Measurements from ENCODE around the gene FBXW12.

FBXW12 gene

GRCh38 chr3:48431224-48432029, 59.4 kb downstream of the FBXW12 start:
- DNase-seq (ENCODE audit: low read depth), result no peak

GRCh38 chr3:48432411-48433371, 60.7 kb downstream of the FBXW12 start:
- H3K4me3 ChIP-seq (ENCODE audit: low read depth, low read length), result no peak overlapping the region

More at GRCh38 chr3:48431224-48432029, 59.4 kb downstream of the FBXW12 start:
- no peak overlapping the region for H3K4me3 ChIP-seq (ENCODE audit: low read depth, low read length)

GRCh38 chr3:48433472-48434118, 61.6 kb downstream of the FBXW12 start:
- no peak overlapping the region for H3K4me3 ChIP-seq (ENCODE audit: low read depth, low read length)
- DNase-seq (ENCODE audit: low read depth), result no peak

More at GRCh38 chr3:48432411-48433371, 60.7 kb downstream of the FBXW12 start:
- no peak for DNase-seq (ENCODE audit: low read depth)

- no peak for DNase-seq (ENCODE audit: low read depth)
- no peak overlapping the region for H3K4me3 ChIP-seq (ENCODE audit: low read depth, low read length)
These were observed 62.7 kb downstream of the FBXW12 start for GRCh38 chr3:48434591-48435222.

- H3K4me3 ChIP-seq (ENCODE audit: low read depth, low read length), result no peak overlapping the region
- no peak for DNase-seq (ENCODE audit: low read depth)
These were observed 63.2 kb downstream of the FBXW12 start for GRCh38 chr3:48435223-48435595.

- no peak overlapping the region for H3K4me3 ChIP-seq (ENCODE audit: low read depth, low read length)
- peak; percentile 36 for DNase-seq (ENCODE audit: low read depth)
These were observed 63.9 kb downstream of the FBXW12 start for GRCh38 chr3:48435774-48436476.

GRCh38 chr3:48436477-48436787, 64.4 kb downstream of the FBXW12 start:
- no peak overlapping the region for H3K4me3 ChIP-seq (ENCODE audit: low read depth, low read length)
- DNase-seq (ENCODE audit: low read depth), result no peak

- no peak overlapping the region for H3K4me3 ChIP-seq (ENCODE audit: low read depth, low read length)
- no peak for DNase-seq (ENCODE audit: low read depth)
These were observed 64.8 kb downstream of the FBXW12 start for GRCh38 chr3:48436855-48437254.

- no peak overlapping the region for H3K4me3 ChIP-seq (ENCODE audit: low read depth, low read length)
- DNase-seq (ENCODE audit: low read depth), result no peak
These were observed 65.8 kb downstream of the FBXW12 start for GRCh38 chr3:48437812-48438211.

GRCh38 chr3:48439820-48440589, 68.0 kb downstream of the FBXW12 start, which contains the start of the genes CCDC51 and TMA7:
Gene CCDC51 (minus strand): TSS chr3:48440119. CDS start chr3:48435128, 4,991 bp downstream.
Gene TMA7 (plus strand): TSS chr3:48440257. CDS start chr3:48440297, 40 bp downstream.
- peak within 1 kb of the TSS; percentile 81 for H3K4me3 ChIP-seq (ENCODE audit: low read depth, low read length)
- DNase-seq (ENCODE audit: low read depth), result peak; percentile 79

- peak overlapping the region; percentile 81 for H3K4me3 ChIP-seq (ENCODE audit: low read depth, low read length)
- DNase-seq (ENCODE audit: low read depth), result no peak
These were observed 68.6 kb downstream of the FBXW12 start for GRCh38 chr3:48440590-48440958.

GRCh38 chr3:48441940-48442339, 69.9 kb downstream of the FBXW12 start:
- no peak overlapping the region for H3K4me3 ChIP-seq (ENCODE audit: low read depth, low read length)
- DNase-seq (ENCODE audit: low read depth), result no peak

All from skeletal muscle cell (primary cell).